ENCODE data around the gene TUT7. TPM values are rescaled to one million over a fixed set of nuclear protein-coding genes. Genes with fewer than 3 reads are reported as not detected.
"Not testable (repeated sequence)": the region's sequence is repeated elsewhere in the genome, so short reads cannot be mapped to it uniquely, and the experiment has no call there.

TUT7 gene
- total RNA-seq, 1 donor from 2014 or later: 18.8 TPM

- no peaks in the 10 kb centered on the region for H3K4me1 Mint-ChIP-seq (ENCODE audit: unreplicated experiment)
- peaks cover 35% of the 10 kb centered on the region for H3K36me3 Mint-ChIP-seq (ENCODE audit: low read depth, unreplicated experiment)
- peaks cover 1% of the 10 kb centered on the region for H3K27me3 Mint-ChIP-seq (ENCODE audit: unreplicated experiment)
- no peaks in the 10 kb centered on the region for H3K9me3 Mint-ChIP-seq (ENCODE audit: unreplicated experiment)
- TF ChIP-seq, protein P1, sequence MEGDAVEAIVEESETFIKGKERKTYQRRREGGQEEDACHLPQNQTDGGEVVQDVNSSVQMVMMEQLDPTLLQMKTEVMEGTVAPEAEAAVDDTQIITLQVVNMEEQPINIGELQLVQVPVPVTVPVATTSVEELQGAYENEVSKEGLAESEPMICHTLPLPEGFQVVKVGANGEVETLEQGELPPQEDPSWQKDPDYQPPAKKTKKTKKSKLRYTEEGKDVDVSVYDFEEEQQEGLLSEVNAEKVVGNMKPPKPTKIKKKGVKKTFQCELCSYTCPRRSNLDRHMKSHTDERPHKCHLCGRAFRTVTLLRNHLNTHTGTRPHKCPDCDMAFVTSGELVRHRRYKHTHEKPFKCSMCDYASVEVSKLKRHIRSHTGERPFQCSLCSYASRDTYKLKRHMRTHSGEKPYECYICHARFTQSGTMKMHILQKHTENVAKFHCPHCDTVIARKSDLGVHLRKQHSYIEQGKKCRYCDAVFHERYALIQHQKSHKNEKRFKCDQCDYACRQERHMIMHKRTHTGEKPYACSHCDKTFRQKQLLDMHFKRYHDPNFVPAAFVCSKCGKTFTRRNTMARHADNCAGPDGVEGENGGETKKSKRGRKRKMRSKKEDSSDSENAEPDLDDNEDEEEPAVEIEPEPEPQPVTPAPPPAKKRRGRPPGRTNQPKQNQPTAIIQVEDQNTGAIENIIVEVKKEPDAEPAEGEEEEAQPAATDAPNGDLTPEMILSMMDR (IDR thresholded peaks at IDR 0.05; ENCODE audit: unreplicated experiment): no peak
- no peak overlapping the region for H3K27ac Mint-ChIP-seq (ENCODE audit: unreplicated experiment)
- no peak for DNase-seq (ENCODE audit: low spot score)
- no peak overlapping the region for H3K4me3 Mint-ChIP-seq (ENCODE audit: unreplicated experiment)
These were observed 39.1 kb downstream of the TUT7 start for GRCh38 chr9:86315078-86315477.

GRCh38 chr9:86312959-86313358 lies 41.3 kb downstream of the TUT7 start:
- H3K36me3 Mint-ChIP-seq (ENCODE audit: low read depth, unreplicated experiment): peaks cover 44% of the 10 kb centered on the region

DNA sequence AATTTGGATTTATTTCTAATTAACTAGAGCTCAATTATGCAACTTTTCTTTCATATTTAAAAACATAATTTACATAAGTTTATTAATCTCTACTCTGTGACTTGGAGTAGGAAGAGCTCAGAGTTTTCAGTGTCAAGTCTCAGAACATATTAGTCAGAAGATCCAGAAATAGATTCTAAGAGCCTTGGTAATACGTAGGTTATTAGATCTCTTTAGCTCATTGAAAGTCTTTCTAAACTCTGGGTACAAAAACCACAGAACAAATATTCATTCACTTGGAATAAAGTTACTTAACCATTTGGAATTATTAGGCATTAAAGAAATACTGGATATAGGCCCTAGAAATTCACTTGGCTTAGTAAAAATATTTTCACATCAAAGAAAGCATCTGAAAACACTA lies 45.5 kb downstream of the TUT7 start:
- Mint-ChIP-seq H3K36me3 (ENCODE audit: low read depth, unreplicated experiment) (peaks cover 34% of the 10 kb centered on the region), H3K4me3 (ENCODE audit: unreplicated experiment) (no peak overlapping the region), H3K27me3 (ENCODE audit: unreplicated experiment) (peaks cover 1% of the 10 kb centered on the region), H3K27ac (ENCODE audit: unreplicated experiment) (no peak overlapping the region), H3K4me1 (ENCODE audit: unreplicated experiment) (peaks cover 1% of the 10 kb centered on the region), H3K9me3 (ENCODE audit: unreplicated experiment) (no peaks in the 10 kb centered on the region)
- no peak for DNase-seq (ENCODE audit: low spot score)
- TF ChIP-seq, protein P1 (IDR thresholded peaks at IDR 0.05; ENCODE audit: unreplicated experiment): no peak

More at GRCh38 chr9:86312959-86313358, 41.3 kb downstream of the TUT7 start:
- not testable (repeated sequence) for H3K27me3 Mint-ChIP-seq (ENCODE audit: unreplicated experiment); H3K9me3 Mint-ChIP-seq (ENCODE audit: unreplicated experiment); H3K27ac Mint-ChIP-seq (ENCODE audit: unreplicated experiment); DNase-seq (ENCODE audit: low spot score); H3K4me1 Mint-ChIP-seq (ENCODE audit: unreplicated experiment)
- H3K4me3 Mint-ChIP-seq (ENCODE audit: unreplicated experiment): peak overlapping the region; percentile 65

GRCh38 chr9:86304236-86304730 lies 49.9 kb downstream of the TUT7 start:
- no peak for DNase-seq (ENCODE audit: low spot score)
- Mint-ChIP-seq H3K9me3 (ENCODE audit: unreplicated experiment) (no peaks in the 10 kb centered on the region), H3K4me1 (ENCODE audit: unreplicated experiment) (peaks cover 5% of the 10 kb centered on the region), H3K36me3 (ENCODE audit: low read depth, unreplicated experiment) (peaks cover 11% of the 10 kb centered on the region), H3K27ac (ENCODE audit: unreplicated experiment) (no peak overlapping the region), H3K27me3 (ENCODE audit: unreplicated experiment) (no peaks in the 10 kb centered on the region), H3K4me3 (ENCODE audit: unreplicated experiment) (no peak overlapping the region)
- TF ChIP-seq, protein P1 (IDR thresholded peaks at IDR 0.05; ENCODE audit: unreplicated experiment): no peak

GRCh38 chr9:86303316-86303975 lies 50.8 kb downstream of the TUT7 start:
- Mint-ChIP-seq H3K27ac (ENCODE audit: unreplicated experiment) (no peak overlapping the region), H3K9me3 (ENCODE audit: unreplicated experiment) (no peaks in the 10 kb centered on the region), H3K4me1 (ENCODE audit: unreplicated experiment) (peaks cover 5% of the 10 kb centered on the region), H3K27me3 (ENCODE audit: unreplicated experiment) (no peaks in the 10 kb centered on the region), H3K4me3 (ENCODE audit: unreplicated experiment) (no peak overlapping the region), H3K36me3 (ENCODE audit: low read depth, unreplicated experiment) (peaks cover 11% of the 10 kb centered on the region)
- TF ChIP-seq, protein P1 (IDR thresholded peaks at IDR 0.05; ENCODE audit: unreplicated experiment): no peak
- no peak for DNase-seq (ENCODE audit: low spot score)

Measured in endothelial cell (in vitro differentiated cells).